Small intestine (tissue), 7 donors: ENCODE measurements around the gene PAN2. TPM values are rescaled to one million over a fixed set of nuclear protein-coding genes. Genes with fewer than 3 reads are reported as not detected.
"Not testable (repeated sequence)": the region's sequence is repeated elsewhere in the genome, so short reads cannot be mapped to it uniquely, and the experiment has no call there.

Experiments used
- DNase-seq, 2 donors: peaks; one replicate each; pipeline versions ENCODE4 v3.0.0 to v3.0.0-alpha.2; 2013
- FAIRE-seq: peaks from 2 replicates; lab custom pipeline; 2012; peaks lifted over from hg19 to GRCh38; lab: Jason Lieb, UNC
- H3K27ac ChIP-seq, 3 donors: one replicate each; pipeline ENCODE4 v1.5.1; 2013; ENCODE audit warnings: low read length in 2 of 3, mild to moderate bottlenecking in 2 of 3, control low read depth in 1 of 3, inconsistent platforms in 1 of 3, low read depth in 1 of 3, moderate library complexity in 1 of 3
- H3K27me3 ChIP-seq, 3 donors: one replicate each; pipeline ENCODE4 v1.6.1; 2013; ENCODE audit warnings: low read length in 3 of 3, inconsistent platforms in 1 of 3; ENCODE audit not compliant: control insufficient read depth in 3 of 3, insufficient read depth in 3 of 3
- H3K36me3 ChIP-seq, 3 donors: one replicate each; pipeline ENCODE4 v1.6.1; 2013; ENCODE audit warnings: low read length in 3 of 3, inconsistent platforms in 1 of 3, low read depth in 1 of 3, mild to moderate bottlenecking in 1 of 3, moderate library complexity in 1 of 3; ENCODE audit not compliant: control insufficient read depth in 3 of 3, insufficient read depth in 2 of 3
- H3K4me1 ChIP-seq, 3 donors: one replicate each; pipeline ENCODE4 v1.6.1; 2013; ENCODE audit warnings: low read length in 2 of 3, inconsistent platforms in 1 of 3, low read depth in 1 of 3, mild to moderate bottlenecking in 1 of 3, moderate library complexity in 1 of 3; ENCODE audit not compliant: control insufficient read depth in 3 of 3, insufficient read depth in 2 of 3
- H3K4me3 ChIP-seq, 3 donors: one replicate each; pipeline ENCODE4 v1.5.1; 2013; ENCODE audit warnings: low read length in 3 of 3, control low read depth in 1 of 3, inconsistent platforms in 1 of 3, low read depth in 1 of 3, mild to moderate bottlenecking in 1 of 3, moderate library complexity in 1 of 3
- H3K9me3 ChIP-seq, 2 donors: one replicate each; pipeline ENCODE4 v1.6.1; 2013; ENCODE audit warnings: low read depth in 1 of 2, low read length in 1 of 2; ENCODE audit not compliant: control insufficient read depth in 2 of 2, insufficient read depth in 1 of 2
- WGBS, 3 donors: extraction: QIAGEN DNeasy Blood & Tissue Kit; methylation state at CpG; one replicate each; pipeline ENCODE4 v1.1.7; 2013; 5-methylcytosine and 5-hydroxymethylcytosine counted together
- polyA plus RNA-seq, 4 donors: library from polyadenylated mRNA; stranded (reverse) in 3 of 4; unstranded in 1 of 4; fragments of 200-250 nt in 3 of 4; fragments of 120-200 nt in 1 of 4; gene quantifications; one replicate each; pipeline versions ENCODE4 v1.2.1 to v1.2.3, GENCODE V29; 2013
- donor health status: healthy with polysubstance abuse.
- donor health status: control.
- donor health status: control.
- donor health status: Bipolar disorder and iron deficiency.
- donor health status: healthy.

PAN2 gene
- polyA plus RNA-seq, 4 donors = 20.8 to 84.2 (median 31.1) TPM

DNA sequence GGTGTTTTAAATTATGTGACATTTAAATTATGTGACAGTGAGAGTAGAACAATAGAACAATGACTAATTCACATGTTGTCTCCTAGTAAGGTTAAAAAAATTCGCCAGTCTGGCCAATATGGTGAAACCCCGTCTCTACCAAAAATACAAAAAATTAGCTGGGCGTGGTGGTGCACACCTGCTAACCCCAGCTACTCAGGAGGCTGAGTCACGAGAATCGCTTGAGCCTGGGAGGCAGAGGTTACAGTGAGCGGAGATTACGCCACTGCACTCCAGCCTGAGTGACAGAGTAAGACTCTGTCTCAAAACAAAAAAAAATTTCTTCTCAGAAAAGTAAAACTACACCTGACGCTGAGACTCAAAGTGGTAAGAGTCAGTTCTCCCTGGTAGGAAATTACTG lies 36.4 kb downstream of the PAN2 start:
- Histone ChIP-seq H3K27ac (no peak overlapping the region), H3K4me3 (no peak overlapping the region), H3K9me3 (no peaks in the 10 kb centered on the region), H3K4me1 (peaks cover 2 to 33% (median 14%) of the 10 kb centered on the region in 3 donors), H3K27me3 (no peaks in the 10 kb centered on the region), H3K36me3 (peaks cover 0 to 28% (median 3%) of the 10 kb centered on the region in 3 donors)
- DNase-seq (no peak), FAIRE-seq (no peak)
- WGBS, 3 donors = 84 to 86% (median 85%) methylated on average over 8 of the region's 8 CpGs

DNA sequence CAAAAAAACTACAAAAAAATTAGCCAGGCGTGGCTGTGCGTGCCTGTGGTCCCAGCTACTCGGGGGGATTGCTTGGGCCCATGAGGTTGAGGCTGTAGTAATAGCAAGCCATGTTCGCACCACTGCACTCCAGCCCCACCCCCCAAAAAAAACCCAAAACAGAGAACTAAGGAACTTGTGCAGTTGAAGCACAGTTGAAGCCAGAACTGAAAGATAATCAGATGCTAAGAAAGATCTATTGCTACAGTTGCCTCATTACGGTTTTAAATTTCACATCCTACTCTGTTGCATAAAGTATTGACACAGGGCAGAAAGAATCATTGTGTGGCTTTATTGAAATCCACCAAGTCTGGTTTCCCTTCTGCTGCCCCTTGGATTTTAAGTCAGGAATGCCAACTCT lies 37.5 kb downstream of the PAN2 start:
- Histone ChIP-seq H3K27ac (no peak overlapping the region), H3K4me1 (peaks cover 4 to 26% (median 14%) of the 10 kb centered on the region in 3 donors), H3K4me3 (no peak overlapping the region), H3K9me3 (no peaks in the 10 kb centered on the region), H3K36me3 (peaks cover 2 to 31% (median 3%) of the 10 kb centered on the region in 3 donors), H3K27me3 (no peaks in the 10 kb centered on the region)
- DNase-seq (no peak), FAIRE-seq (no peak)
- WGBS, 3 donors = 75 to 80% (median 80%) methylated on average over 5 of the region's 5 CpGs

DNA sequence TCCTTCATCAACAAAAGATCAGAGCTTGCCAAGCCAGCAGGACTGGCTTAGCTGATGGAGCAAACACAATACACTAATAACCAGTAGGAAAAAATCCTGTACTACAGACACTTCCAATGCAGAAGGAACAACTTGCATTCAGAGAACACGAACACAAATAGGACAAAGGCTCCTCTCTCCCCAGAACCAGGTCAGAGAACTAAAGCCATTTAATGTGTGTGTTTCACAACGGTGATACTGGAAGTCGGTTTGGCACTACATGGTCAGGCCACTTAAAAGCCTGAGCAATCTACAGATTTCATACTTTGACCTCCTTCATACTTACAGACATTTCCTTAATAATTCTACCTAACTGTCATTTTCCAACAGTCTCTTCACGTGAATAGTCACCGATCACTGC lies 40.0 kb downstream of the PAN2 start:
- Histone ChIP-seq H3K27ac (peak overlapping the region in 1 of 3 donors; percentile 62), H3K4me3 (no peak overlapping the region), H3K4me1 (peaks cover 4 to 13% (median 6%) of the 10 kb centered on the region in 3 donors), H3K9me3 (no peaks in the 10 kb centered on the region), H3K36me3 (peaks cover 3 to 41% (median 3%) of the 10 kb centered on the region in 3 donors), H3K27me3 (no peaks in the 10 kb centered on the region)
- WGBS, 3 donors = 19 to 58% (median 38%) methylated on average over 5 of the region's 5 CpGs
- FAIRE-seq (no peak), DNase-seq (peak; percentile 43 to 64)

DNA sequence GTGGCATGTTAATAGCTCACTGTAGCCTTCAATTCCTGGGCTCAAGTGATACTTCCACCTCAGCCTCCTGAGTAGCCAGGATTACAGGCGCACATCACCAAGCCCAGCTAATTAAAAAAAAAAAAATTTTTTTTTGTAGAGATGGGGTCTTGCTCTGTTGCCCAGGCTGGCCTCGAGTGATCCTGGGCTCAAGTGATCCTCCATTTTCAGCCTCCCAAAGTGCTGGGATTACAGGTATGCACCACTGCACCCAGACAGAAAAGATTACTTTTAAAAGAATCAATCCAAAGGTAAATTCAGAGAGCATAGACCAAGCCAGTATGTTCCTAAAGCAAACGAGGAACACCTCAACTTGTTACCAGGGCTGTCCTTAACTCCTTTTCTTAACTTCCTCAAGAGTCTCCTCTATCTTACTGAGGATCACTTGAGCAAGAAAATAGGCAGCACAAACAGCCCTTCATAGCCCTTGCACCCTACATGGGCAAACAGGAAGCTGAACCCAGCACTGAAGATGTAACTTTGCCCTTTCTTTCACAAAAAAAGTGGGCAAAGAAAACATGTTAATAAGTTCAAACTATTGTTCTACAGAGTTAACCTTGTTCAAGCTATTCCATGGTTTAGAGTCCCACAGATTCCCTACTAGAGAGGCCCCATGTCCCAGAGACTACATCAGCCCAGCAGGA lies 45.0 kb downstream of the PAN2 start:
- H3K9me3 ChIP-seq = no peaks in the 10 kb centered on the region
- peaks cover 2 to 43% (median 20%) of the 10 kb centered on the region in 3 donors for H3K36me3 ChIP-seq
- H3K27ac ChIP-seq = no peak overlapping the region
- H3K4me1 ChIP-seq = peaks cover 2 to 3% (median 3%) of the 10 kb centered on the region in 3 donors
- FAIRE-seq (no peak), DNase-seq (no peak)
- no peaks in the 10 kb centered on the region for H3K27me3 ChIP-seq
- WGBS, 3 donors = 73 to 76% (median 75%) methylated on average over 3 of the region's 3 CpGs
- H3K4me3 ChIP-seq = no peak overlapping the region

DNA sequence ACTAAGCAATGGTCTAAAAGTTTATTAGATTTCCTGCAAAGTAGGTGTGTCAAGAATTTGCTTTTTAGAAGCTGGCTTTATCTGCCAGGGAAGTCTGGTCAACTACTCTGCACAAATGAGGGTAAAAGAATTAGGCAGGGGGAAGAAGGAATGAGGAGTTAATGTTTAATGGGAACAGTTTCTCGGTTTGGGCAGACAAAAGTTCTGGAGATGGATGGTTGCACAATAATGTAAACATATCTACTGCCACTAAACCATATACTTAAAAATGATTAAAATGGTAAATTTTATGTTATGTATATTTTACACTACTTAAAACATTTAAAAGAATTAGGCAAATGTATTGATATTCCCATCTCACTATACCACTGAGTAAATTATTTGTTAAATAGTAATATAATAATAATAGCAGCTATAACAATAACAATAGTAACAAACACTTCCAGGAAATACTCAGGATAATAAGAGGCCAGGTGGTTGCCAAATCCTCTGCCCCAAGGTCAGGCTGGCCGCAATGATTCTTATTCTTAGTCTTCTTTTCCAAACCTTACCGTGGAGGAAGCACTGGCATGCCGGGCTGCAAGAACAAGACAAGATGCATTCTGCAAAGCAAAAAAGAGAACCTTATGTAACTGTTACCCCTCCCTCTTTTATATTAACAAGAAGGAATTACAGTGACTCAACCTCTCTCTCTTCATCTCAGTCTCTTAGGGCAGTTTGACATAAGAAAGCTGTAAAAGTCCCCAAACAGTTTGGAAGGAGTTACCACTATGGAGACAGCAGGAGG lies 47.6 kb downstream of the PAN2 start:
- Histone ChIP-seq H3K9me3 (no peaks in the 10 kb centered on the region), H3K36me3 (peaks cover 12 to 56% (median 19%) of the 10 kb centered on the region in 3 donors), H3K4me3 (no peak overlapping the region), H3K27me3 (no peaks in the 10 kb centered on the region), H3K27ac (no peak overlapping the region), H3K4me1 (peaks cover 0 to 3% (median 0%) of the 10 kb centered on the region in 3 donors)
- WGBS, 3 donors = 42 to 49% (median 49%) methylated on average over 4 of the region's 4 CpGs
- no peak for FAIRE-seq
- DNase-seq = no peak

DNA sequence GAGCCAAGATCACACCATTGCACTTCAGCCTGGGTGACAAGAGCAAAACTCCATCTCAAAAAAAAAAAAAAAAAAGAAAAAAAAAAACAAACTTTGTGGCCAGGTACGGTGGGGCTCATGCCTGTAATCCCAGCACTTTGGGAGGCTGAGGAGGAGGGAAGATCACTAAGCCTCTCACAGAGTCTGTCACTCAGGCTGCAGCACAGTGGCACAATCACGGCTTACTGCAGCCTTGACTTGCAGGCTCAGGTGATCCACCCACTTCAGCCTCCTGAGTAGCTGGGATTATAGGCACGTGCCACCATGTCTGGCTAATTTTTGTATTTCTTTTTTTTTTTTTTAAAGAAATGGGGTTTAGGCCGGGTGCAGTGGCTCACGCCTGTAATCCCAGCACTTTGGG lies 49.5 kb downstream of the PAN2 start:
- H3K27ac ChIP-seq, H3K27me3 ChIP-seq, H3K4me1 ChIP-seq, H3K9me3 ChIP-seq, DNase-seq, FAIRE-seq, H3K4me3 ChIP-seq: not testable (repeated sequence)
- 90 to 94% (median 93%) methylated on average over 5 of the region's 5 CpGs for WGBS, 3 donors
- peaks cover 16 to 59% (median 18%) of the 10 kb centered on the region in 3 donors for H3K36me3 ChIP-seq

GRCh38 chr12:56282579-56282978 lies 51.2 kb downstream of the PAN2 start:
- WGBS, 3 donors = 95 to 97% (median 96%) methylated on average over 2 of the region's 2 CpGs
- peaks cover 16 to 69% (median 25%) of the 10 kb centered on the region in 3 donors for H3K36me3 ChIP-seq

GRCh38 chr12:56282030-56282429 lies 51.8 kb downstream of the PAN2 start:
- Histone ChIP-seq H3K27ac (no peak overlapping the region), H3K4me1 (peaks cover 0 to 3% (median 0%) of the 10 kb centered on the region in 3 donors), H3K36me3 (peaks cover 16 to 69% (median 24%) of the 10 kb centered on the region in 3 donors), H3K27me3 (no peaks in the 10 kb centered on the region), H3K9me3 (no peaks in the 10 kb centered on the region), H3K4me3 (no peak overlapping the region)
- no peak for DNase-seq
- WGBS, 3 donors = 82 to 92% (median 87%) methylated on average over 6 of the region's 6 CpGs
- FAIRE-seq = no peak

More at GRCh38 chr12:56282579-56282978, 51.2 kb downstream of the PAN2 start:
- H3K9me3 ChIP-seq = no peaks in the 10 kb centered on the region
- no peaks in the 10 kb centered on the region for H3K27me3 ChIP-seq
- DNase-seq (no peak), FAIRE-seq (no peak)
- H3K27ac ChIP-seq = no peak overlapping the region
- no peak overlapping the region for H3K4me3 ChIP-seq
- peaks cover 0 to 3% (median 0%) of the 10 kb centered on the region in 3 donors for H3K4me1 ChIP-seq
